Loucy (cell line): Measurements from ENCODE around the gene CREBRF.
"Not testable (repeated sequence)": the region's sequence is repeated elsewhere in the genome, so short reads cannot be mapped to it uniquely, and the experiment has no call there.

ENCODE experiments used
- EZH2phosphoT487 ChIP-seq: fragments of 200-600 bp; IDR thresholded peaks from 2 replicates; pipeline ENCODE4 v1.6.1; 2018; ENCODE audit warnings: antibody characterized with exemption, mild to moderate bottlenecking, moderate library complexity, borderline replicate concordance
- TF ChIP-seq, protein P1 (sequence below): fragments of 200-600 bp; sonication (generic); conservative IDR thresholded peaks from 2 replicates; pipeline ENCODE4 v1.5.1; 2014; ENCODE audit warnings: mild to moderate bottlenecking, antibody characterized with exemption, low read length

DNA sequence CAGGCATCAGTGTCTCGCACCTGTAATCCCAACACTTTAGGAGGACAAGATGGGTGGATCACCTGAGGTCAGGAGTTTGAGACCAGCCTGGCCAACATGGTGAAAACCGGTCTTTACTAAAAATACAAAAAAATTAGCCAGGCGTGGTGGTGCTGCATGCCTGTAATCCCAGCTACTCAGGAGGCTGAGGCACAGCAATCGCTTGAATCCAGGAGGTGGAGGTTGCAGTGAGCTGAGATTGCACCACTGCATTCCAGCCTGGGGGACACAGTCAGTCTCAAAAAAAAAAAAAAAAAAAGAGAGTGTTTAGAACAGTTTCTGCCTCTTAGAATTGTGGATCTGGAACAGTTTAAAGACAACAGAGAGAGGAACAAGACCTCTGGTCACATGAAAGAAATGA lies 20.3 kb downstream of the CREBRF start:
- TF ChIP-seq, protein P1, sequence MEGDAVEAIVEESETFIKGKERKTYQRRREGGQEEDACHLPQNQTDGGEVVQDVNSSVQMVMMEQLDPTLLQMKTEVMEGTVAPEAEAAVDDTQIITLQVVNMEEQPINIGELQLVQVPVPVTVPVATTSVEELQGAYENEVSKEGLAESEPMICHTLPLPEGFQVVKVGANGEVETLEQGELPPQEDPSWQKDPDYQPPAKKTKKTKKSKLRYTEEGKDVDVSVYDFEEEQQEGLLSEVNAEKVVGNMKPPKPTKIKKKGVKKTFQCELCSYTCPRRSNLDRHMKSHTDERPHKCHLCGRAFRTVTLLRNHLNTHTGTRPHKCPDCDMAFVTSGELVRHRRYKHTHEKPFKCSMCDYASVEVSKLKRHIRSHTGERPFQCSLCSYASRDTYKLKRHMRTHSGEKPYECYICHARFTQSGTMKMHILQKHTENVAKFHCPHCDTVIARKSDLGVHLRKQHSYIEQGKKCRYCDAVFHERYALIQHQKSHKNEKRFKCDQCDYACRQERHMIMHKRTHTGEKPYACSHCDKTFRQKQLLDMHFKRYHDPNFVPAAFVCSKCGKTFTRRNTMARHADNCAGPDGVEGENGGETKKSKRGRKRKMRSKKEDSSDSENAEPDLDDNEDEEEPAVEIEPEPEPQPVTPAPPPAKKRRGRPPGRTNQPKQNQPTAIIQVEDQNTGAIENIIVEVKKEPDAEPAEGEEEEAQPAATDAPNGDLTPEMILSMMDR = not testable (repeated sequence)
- not testable (repeated sequence) for TF ChIP-seq EZH2phosphoT487
